ENCODE data around the gene NRBF2. TPM values are rescaled to one million over a fixed set of nuclear protein-coding genes. Genes with fewer than 3 reads are reported as not detected.
A peak's percentile ranks its signal among the peaks of the same experiment; 100 is the strongest.

Gene NRBF2
- total and polyA plus RNA-seq, 9 of the 15 experiments (the other 6 are each of a cell fraction or from before 2014, with no cell fraction given), result 20.8 to 52.1 (median 30.5) TPM

DNA sequence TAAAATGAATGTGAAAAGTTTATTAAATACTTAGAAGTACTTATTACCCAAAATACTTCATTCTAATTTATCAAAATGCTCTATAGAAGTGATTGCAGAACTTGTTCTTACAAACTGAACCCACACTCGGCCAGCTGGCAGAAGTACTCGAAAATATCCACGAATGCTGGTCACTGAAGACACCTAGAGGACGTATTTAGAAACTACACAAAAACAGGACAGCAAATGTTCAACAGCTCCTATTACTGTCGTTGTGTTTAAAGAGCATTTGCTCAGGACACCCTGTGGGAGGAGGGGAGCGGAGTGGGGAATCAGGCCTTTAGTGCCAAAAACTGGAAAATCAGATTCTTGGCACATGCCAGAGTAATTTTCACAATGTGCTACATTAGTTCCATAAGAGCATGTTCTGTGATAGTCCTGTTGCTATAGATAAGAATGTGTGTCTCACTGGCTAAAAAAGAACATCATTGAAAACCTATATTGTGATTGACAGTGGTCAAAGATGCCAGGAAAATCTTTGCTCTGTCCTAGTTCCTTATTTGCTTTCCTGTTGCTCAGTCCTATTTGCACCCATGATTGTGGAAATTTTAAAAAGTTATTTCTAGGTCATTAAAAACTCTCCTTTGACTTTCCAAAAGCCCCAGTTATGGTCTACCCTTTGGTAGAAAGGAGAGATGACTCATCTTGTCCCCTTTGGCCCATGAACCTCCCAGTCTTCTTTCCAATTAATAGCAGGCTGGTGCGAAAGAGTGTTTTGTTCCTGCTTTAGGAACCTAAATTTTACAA lies 49.0 kb upstream of the NRBF2 start:
- H3K9me3 ChIP-seq (replicated peaks; ENCODE audit: control insufficient read depth, insufficient read depth, low read depth, low read length), result no peaks in the 10 kb centered on the region
- no peaks in the 10 kb centered on the region for H3K79me2 ChIP-seq (ENCODE audit: control insufficient read depth, insufficient read depth, low read length)
- ChIA-PET CTCF (ENCODE audit: low intra/inter-chr PET ratio) (interaction anchor here (0.6 to 1.3 kb wide), 5 partner anchors 74 to 647 kb away, joined by 3 to 8 read pairs (median 6); no protein-coding TSS in a partner anchor), POLR2A (interaction anchor here (0.6 to 1.7 kb wide), 9 partner anchors 9 to 578 kb away, joined by 3 to 5 read pairs (median 3); no protein-coding TSS in a partner anchor)
- DNase-seq (ENCODE audit: extremely low read depth in 1 of 4, low spot score in 3 of 4), result peak; percentile 40 to 73 (median 42)
- no TSS peak for BruUV-seq (replicated peaks)
- 0 out of 5 replicates have a peak, but pooled peaks cover 0 to 5% of the 10 kb centered on the region in 2 experiments for H3K27me3 ChIP-seq (ENCODE audit: control insufficient read depth in 2 of 2, insufficient read depth in 2 of 2, low read length in 2 of 2)
- no peak overlapping the region for H3K4me3 ChIP-seq
- FAIRE-seq, result peak; percentile 97
- no peak overlapping the region for H3K4me2 ChIP-seq (ENCODE audit: insufficient read depth, low read length)
- no peaks in the 10 kb centered on the region for H3K9me1 ChIP-seq (ENCODE audit: control insufficient read depth, insufficient read depth, low read length)
- H3K27ac ChIP-seq (ENCODE audit: extremely low read depth, low read depth, low read length), result no peak overlapping the region
- in situ Hi-C loops (cut with MboI) (no loop called here), intact Hi-C loops (cut with micrococcal nuclease) (loop anchor here (5.0 kb wide), 5 partner anchors 73 to 647 kb away; no protein-coding TSS in a partner anchor)
- no peak overlapping the region for H2AFZ ChIP-seq (ENCODE audit: low read depth, low read length)
- H3K4me1 ChIP-seq (replicated peaks in 1 of 2; ENCODE audit: control insufficient read depth in 2 of 2, insufficient read depth in 2 of 2, low read length in 2 of 2), result no peaks in the 10 kb centered on the region
- H3K9ac ChIP-seq (ENCODE audit: insufficient read depth in 1 of 2, low read depth in 2 of 2, low read length in 2 of 2), result no peak overlapping the region
- H3K36me3 ChIP-seq (ENCODE audit: control insufficient read depth, insufficient read depth, low read length), result no peaks in the 10 kb centered on the region
- WGBS (ENCODE audit: insufficient coverage, low coverage, missing lambda C conversion rate), result 5% methylated on average over 7 of the region's 7 CpGs
- ATAC-seq, result peak; percentile 96
- no peaks in the 10 kb centered on the region for H4K20me1 ChIP-seq (replicated peaks; ENCODE audit: control insufficient read depth, insufficient read depth, low read length)
- TF ChIP-seq CHD4 (IDR thresholded peaks at IDR 0.05; ENCODE audit: insufficient read depth, insufficient replicate concordance, low read depth, low read length, poor library complexity, severe bottlenecking) (no peak), RAD21 (CRISPR knock-in tag; conservative IDR thresholded peaks at IDR 0.05 in 1 of 2, IDR thresholded peaks at IDR 0.05 in 1 of 2) (peak; percentile 90), HDAC2 (IDR thresholded peaks at IDR 0.05) (no peak), RHOXF2B (CRISPR knock-in tag; conservative IDR thresholded peaks at IDR 0.05) (no peak), MAFF (IDR thresholded peaks at IDR 0.05; ENCODE audit: low read length) (0 out of 2 replicates have a peak, but pooled peaks have one; percentile 4), FUS (optimal IDR thresholded peaks at IDR 0.05; ENCODE audit: low read depth, low read length) (no peak), VEZF1 (CRISPR knock-in tag; IDR thresholded peaks at IDR 0.05) (0 out of 2 replicates have a peak, but pooled peaks have one; percentile 12), E2F5 (CRISPR knock-in tag; IDR thresholded peaks at IDR 0.05) (no peak)
- TF ChIP-seq, protein P1, sequence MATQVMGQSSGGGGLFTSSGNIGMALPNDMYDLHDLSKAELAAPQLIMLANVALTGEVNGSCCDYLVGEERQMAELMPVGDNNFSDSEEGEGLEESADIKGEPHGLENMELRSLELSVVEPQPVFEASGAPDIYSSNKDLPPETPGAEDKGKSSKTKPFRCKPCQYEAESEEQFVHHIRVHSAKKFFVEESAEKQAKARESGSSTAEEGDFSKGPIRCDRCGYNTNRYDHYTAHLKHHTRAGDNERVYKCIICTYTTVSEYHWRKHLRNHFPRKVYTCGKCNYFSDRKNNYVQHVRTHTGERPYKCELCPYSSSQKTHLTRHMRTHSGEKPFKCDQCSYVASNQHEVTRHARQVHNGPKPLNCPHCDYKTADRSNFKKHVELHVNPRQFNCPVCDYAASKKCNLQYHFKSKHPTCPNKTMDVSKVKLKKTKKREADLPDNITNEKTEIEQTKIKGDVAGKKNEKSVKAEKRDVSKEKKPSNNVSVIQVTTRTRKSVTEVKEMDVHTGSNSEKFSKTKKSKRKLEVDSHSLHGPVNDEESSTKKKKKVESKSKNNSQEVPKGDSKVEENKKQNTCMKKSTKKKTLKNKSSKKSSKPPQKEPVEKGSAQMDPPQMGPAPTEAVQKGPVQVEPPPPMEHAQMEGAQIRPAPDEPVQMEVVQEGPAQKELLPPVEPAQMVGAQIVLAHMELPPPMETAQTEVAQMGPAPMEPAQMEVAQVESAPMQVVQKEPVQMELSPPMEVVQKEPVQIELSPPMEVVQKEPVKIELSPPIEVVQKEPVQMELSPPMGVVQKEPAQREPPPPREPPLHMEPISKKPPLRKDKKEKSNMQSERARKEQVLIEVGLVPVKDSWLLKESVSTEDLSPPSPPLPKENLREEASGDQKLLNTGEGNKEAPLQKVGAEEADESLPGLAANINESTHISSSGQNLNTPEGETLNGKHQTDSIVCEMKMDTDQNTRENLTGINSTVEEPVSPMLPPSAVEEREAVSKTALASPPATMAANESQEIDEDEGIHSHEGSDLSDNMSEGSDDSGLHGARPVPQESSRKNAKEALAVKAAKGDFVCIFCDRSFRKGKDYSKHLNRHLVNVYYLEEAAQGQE (IDR thresholded peaks at IDR 0.05; ENCODE audit: borderline replicate concordance), result peak; percentile 79
- TF ChIP-seq, protein P1 (CRISPR knock-in tag; IDR thresholded peaks at IDR 0.05; ENCODE audit: low read depth), result no peak
